Measurements from ENCODE around the gene CALHM6.

Gene CALHM6

DNA sequence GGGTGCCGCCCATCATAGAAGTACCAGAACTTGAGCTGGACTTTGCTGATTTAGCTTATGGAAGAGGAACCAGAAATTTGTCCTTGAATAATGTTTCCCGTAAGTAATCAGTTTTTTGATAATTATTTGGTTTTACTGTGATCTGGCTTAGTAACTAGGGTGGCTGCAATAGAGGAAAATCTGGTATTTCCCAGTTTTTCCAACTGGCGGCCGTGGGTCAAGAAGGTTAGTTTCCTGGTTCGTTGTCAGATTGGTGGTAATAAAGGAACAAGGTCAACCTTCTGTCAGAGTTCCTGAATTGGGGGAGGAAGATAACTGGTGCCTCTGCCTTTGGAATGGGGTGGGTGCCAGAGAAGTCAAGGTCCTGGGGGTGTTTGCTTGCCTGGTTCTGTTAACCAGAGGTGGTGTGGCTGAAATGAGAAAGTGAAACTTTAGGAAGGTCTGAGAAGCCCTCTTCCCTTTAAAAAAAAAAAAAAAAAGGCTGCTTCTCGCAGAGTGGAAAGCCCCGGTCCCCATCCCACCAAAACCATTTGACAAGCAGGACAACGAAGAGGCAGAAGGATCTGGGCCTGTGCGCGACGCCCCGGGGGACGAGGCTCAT is at the start of gene CALHM6:
TSS of gene CALHM6 (plus strand) at position 45 of the 601 bp plus-strand sequence. CDS start at position 600, 555 bp downstream.
- FAIRE-seq = no peak

DNA sequence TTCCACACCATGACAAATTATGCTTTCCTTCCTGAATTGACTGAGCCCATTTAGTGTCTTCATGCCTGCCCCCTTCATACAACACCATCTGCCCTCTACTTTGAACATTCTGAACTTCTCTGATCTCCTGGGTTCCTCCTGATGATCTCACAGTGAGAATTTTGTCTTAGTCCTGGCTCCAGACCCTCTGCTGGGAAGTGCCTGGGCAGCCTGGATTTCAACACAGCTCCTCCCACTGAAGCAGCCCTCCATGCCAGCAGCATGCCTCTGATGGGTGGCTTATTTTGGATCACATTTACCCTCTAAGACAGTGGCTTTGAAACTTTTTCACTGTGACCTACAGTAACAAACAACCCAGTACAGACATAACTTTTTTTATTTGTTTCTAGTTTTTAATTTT is 48.9 kb upstream of the CALHM6 start:
- no peak for FAIRE-seq

DNA sequence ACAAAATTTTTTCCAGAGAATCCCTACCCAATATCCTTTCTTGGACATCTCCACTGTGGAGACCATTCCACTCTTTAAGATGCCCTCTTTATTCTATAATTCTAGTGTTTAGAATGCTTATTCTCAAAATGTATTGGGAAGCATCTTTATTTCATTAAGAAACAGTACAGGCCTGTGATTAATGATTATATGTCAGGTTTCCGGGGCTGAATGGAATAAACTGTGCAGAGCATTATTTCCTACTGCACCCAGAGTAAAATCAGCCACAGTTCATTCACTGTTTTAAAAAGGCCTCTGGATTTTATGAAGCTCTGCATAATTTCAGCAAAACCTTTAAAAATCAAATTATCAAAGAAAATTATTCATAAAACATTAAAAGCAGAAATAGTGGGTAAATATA is 47.8 kb upstream of the CALHM6 start:
- no peak for FAIRE-seq

DNA sequence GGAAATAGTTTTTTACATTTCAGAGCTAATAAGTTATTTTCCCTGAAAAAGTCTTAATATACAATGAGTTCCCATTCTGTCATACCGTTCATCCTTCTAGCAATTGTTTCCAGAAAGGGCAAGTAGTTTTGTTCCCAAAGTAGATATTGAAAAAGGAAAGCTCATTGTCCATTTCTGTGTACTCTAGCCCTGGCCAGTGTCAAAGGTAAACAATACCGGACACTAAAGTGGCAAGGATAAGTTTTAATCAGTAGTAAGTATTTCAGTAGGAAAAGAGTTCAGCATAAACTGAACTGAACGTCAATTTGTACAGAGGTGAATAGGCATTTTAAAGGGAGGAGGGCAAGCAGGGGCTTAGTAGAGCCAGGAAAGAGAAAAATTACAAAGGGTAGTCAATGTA is 43.5 kb upstream of the CALHM6 start:
- FAIRE-seq = no peak

DNA sequence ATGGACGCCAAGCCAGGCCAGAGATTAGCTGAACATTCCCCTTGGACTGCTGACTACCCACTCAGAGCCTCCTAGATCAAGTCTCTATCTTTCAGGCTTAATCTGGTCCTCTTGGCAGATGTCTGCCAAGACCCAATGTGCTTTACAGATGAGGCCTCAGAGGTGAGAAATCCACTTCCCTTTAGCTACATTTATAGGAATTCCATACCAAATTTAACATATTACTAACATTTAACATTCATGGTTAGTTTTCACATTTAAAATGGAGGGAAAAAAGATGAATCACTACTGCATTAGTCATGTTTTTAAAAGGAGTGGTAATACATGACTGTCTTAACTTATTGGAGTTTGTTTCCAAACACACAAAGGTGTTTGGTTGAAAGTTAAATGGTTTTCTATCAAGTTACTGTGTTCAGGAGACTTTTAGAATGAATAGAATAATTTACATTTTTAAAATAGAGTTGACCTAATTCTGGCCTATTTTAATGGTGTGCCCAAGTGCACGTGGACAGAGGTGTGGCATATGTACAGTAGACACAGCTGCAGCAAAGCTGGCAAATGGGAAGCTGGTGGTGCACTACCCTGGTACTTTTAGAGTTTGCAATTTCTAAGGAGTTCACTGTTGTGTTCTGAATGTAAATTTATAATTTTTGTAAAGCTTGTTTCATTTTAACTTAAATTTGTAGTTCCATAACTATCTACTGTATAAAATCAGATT is 41.9 kb upstream of the CALHM6 start:
- FAIRE-seq = no peak

DNA sequence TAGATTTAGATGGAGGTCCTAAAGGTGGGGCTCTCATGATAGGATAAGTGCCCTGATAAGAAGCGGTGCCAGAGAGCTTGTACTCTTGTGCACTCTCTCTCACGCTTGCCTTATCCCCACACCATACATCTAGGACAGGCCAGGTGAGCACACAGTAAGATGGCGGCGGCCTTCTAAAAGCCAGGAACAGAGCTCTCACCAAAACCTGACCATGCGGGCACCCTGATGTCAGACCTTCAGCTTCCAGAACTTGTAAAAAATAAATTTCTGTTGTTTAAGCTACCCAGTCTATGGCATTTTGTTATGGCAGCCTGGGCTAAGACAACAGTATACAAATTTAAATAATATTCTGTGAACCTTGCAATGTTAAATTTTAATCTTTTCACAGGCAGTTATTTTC is 40.8 kb upstream of the CALHM6 start:
- no peak for FAIRE-seq

DNA sequence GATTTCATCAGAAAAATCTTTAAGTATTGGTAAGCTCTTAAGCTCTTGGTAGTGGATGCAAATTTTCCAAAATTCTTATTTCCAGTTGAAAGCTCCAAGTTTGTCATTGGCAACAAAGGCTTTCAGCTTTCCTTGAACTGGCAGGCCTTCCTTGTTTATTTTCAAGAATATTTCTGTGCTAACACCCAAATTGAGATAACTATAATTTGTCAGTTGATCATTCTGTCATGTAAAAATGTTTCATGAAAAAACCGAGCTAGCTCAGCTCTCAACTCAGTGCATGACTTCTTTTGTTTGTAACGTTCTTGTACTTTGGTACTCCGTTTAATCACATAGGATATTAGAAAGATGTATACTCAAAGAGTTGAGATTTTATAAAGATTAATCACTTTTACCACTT is 38.9 kb upstream of the CALHM6 start:
- no peak for FAIRE-seq

DNA sequence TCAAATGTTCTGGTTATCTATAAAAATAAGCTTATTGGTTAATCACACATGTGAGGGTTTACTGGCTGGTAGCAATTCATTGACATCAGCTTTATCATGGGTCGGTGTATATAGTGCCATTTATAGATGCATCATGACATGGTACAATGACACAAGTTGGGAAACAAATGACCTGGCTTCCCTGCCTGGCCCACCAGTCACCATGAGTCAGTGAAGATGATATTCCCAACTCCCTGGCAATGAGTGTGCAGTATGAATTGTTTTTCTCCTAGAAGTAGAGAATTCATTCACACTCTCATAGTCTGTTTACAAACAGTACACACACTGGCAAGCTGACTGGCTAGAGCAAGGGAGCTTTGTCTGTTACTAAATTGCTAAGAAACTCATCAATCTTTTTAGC is 37.2 kb upstream of the CALHM6 start:
- FAIRE-seq = no peak

DNA sequence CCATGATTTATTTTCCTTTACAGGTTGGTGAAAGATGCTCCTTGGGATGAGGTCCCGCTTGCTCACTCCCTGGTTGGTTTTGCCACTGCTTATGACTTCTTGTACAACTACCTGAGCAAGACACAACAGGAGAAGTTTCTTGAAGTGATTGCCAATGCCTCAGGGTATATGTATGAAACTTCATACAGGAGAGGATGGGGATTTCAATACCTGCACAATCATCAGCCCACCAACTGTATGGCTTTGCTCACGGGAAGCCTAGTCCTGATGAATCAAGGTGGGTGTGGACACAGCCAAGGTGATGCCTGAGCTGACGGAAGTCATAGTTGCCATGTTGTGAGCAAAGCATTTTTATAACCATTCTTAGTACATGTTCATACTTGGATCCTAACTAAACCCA is 34.6 kb upstream of the CALHM6 start:
- FAIRE-seq = no peak

DNA sequence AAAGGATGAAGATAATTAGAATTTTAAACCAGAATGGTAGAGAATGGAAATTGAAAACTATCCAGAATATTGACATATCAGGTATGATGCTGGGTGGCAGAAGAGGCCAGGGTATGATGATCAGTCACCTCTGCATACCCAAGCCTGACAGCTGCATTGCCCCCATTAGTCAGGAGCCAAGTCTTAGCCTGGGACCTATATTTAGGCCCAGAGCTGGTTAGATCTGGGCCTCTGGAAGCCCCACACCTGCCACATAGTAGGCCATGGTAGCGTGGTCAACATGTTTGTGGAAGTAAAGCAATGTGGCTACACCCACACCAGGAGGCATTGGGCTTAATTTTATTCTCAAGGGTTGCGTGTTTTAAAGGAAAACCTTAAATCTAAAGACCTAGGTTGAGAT is 32.1 kb upstream of the CALHM6 start:
- FAIRE-seq = no peak

DNA sequence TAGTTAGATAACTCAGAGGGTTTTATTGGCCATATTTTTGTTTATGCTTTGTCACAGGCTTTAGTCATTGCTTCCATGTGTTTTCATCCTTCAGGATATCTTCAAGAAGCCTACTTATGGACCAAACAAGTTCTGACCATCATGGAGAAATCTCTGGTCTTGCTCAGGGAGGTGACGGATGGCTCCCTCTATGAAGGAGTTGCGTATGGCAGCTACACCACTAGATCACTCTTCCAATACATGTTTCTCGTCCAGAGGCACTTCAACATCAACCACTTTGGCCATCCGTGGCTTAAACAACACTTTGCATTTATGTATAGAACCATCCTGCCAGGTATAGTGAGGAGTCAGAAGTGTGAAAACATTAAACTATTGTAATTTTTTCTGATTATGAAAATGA is 30.3 kb upstream of the CALHM6 start:
- no peak for FAIRE-seq

DNA sequence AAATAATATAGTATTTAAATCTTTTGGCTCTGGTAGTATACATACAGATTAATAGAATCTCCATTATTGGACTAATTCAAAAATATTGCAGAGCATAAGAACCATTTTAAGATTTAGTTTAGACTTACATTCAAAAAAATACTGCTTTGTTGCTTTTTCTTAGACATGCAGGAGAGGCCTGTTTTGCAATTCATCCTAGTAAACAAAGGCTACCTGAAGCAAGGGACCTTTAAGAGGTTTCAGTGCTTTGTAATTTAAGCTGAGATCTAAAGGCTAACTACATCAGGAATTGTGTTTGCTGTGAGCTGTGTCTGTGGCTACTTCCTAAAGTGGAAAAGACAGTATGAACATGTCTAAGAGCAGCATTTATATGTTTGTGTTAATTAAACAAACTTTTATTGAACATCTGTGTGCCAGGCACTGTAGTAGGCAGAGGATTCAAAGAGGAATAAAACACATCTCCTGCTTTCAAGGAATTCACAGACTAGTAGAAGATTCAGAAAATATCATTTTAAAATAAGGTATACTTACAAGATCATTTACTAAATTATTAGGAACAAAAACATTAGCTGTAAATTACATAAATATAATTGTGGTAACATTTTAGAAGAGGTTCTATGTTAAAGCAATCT is 29.1 kb upstream of the CALHM6 start:
- no peak for FAIRE-seq

DNA sequence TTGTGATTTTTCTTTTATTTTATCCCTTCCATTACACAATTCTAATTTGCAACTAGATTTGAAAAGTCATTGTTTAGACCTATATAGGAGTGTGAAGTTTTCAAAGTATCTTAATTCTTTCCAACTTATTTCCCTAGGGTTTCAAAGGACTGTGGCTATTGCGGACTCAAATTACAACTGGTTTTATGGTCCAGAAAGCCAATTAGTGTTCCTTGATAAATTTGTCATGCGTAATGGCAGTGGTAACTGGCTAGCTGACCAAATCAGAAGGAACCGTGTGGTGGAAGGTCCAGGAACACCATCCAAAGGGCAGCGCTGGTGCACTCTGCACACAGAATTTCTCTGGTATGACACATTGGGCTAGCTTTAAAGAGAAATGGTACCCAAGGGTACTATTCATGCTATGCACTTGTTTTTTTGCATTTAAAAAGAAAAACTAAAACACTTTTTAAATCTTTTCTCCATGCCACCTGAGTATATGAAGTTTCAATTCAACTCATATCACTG is 27.9 kb upstream of the CALHM6 start:
- no peak for FAIRE-seq

DNA sequence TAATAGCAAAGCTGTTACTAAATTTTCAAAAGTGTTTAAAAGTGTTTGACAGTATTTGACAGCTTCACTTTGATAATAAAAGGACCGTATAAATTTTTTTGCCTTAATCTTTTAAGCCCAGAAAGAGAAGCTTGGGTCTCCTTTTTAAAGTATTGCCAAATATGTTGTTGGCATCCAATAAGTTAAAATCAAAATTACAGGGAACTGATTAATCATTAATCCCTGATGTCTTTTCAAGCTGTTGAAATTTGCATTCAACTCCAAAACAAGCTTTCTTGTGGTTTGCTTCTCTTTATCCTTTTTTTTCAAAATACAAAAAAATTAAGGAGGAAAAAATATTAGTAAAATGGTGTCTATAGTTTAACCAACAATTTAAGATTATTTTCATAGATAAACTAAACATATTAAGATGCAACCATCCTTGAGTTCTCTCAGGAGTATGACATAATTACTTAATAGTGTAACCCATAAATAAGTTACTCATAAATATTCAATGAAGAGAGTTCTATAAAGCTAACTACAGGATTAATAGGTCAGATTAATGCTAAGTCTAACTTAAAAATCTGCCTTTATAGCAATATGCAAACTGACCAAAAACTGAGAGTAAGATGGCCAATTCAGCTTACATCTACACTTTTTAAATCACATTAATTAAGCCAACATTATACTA is 27.0 kb upstream of the CALHM6 start:
- FAIRE-seq = no peak

DNA sequence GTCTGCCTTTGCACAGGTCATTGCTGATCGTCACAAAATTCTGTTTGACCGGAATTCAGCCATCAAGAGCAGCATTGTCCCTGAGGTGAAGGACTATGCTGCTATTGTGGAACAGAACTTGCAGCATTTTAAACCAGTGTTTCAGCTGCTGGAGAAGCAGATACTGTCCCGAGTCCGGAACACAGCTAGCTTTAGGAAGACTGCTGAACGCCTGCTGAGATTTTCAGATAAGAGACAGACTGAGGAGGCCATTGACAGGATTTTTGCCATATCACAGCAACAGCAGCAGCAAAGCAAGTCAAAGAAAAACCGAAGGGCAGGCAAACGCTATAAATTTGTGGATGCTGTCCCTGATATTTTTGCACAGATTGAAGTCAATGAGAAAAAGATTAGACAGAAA is 24.6 kb upstream of the CALHM6 start:
- no peak for FAIRE-seq

DNA sequence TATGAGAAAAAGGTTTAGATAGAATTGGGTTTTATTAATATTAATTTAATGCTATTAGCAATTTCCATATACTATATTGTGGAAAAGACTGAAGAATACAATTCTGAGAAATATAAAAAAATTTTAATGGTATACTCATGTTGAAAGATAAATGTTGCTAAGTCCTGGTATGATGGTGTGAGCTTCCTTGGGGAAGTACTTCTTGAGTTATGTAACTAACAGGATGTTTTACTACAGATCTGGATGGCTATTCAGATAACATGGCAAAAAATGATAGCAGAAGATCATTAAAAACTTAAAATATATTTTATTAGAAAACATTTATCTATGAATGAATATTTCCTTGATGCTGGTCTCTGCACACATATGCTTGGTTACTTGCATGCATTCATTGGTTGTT is 23.5 kb upstream of the CALHM6 start:
- no peak for FAIRE-seq

DNA sequence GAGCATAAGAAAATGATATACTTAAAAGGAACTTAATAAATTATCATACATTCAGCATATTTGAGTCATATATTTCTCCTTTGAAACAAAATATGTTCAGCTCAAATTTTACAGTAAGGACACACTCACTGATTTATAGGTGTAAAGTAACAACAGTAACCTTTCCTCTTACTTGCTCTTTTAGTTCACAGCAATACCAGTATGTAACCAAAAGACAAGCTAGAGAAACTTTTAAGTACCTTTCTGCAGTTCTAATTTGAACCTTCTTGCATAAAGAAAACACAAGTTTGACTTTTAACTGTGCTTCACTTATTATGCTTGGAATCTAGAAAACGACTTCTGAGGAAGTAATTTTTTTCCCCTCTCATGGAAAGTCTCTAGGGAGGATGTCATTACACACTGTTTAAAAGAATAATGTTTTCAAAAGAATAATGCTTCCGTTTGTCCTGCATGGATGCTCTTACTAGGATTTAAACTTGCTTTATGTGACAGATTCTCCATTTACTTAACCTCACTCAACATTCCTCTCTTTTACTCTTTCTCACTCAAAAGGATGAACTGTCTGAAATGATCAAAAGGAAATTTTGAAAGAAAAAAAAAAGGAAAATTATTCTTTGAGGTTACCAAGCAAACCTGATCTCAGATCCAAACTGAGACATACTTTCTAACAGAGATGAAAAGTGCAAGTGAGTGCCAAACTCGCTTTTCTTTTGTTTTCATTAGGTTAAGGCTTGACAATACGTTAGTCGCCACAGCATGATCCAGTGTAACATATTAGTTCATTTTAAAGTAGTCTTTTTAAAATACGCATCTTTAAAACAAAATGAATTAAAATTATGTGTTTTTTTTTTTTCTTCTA is 22.4 kb upstream of the CALHM6 start:
- FAIRE-seq = no peak

DNA sequence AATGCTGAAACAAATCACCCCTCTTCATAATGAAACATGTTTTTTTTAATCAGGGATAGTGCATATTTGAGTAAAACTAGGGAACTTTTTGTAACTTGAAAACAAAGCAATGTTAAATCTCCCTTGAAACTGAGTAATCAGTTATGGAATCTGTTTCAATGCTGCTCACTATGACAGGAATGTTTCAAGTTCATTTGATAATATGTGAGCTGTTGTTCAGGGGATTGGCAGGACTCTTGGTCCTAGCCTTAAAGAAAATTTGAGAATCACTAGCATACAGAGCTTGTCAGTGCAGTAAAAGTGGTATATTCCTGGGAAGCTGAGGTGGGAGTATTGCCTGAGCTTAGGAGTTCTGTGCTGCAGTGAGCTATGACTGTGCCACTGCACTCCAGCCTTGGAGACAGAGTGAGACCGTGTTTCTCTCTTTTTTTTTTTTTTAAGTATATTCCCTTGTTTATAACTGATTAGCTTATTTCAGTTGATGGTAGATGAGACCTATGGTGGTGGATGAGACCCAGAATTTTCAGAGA is 21.6 kb upstream of the CALHM6 start:
- no peak for FAIRE-seq

DNA sequence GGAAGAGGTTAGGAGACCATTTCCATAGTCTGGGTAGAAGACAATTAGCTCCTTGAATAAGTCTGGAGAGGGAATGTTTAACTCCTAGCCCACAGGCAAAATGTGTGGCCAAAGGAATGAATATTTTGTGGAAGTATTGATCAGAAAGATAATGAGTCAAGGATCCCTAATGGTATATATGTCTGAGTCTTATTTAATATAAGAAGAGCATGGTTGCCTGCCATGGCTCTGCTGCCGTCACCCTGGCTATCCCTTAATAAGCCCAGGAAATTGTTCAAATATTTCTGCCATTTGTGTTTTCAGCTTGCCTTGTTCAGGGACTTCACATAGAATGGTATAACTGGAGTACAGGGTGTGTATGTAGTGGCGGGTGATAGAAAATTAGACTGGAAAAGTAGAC is 18.1 kb upstream of the CALHM6 start:
- no peak for FAIRE-seq

DNA sequence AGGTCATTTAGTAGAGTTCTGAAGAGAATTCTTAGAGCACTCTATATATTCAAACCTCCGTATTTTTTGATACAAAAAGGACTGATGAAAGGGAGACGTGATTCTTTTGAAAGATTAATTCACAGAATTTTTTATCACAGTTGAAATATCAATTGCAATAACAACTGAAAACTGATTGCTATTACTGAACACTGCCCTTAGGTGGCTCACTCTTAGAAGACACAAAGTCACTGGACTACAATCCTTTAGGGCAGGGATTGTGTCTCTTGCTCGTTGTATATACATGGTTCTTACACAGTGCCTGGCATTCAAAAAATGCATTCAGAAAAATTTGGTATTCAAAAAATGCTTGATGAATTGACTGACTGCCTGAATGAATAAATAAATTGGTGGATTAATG is 17.1 kb upstream of the CALHM6 start:
- FAIRE-seq = no peak

DNA sequence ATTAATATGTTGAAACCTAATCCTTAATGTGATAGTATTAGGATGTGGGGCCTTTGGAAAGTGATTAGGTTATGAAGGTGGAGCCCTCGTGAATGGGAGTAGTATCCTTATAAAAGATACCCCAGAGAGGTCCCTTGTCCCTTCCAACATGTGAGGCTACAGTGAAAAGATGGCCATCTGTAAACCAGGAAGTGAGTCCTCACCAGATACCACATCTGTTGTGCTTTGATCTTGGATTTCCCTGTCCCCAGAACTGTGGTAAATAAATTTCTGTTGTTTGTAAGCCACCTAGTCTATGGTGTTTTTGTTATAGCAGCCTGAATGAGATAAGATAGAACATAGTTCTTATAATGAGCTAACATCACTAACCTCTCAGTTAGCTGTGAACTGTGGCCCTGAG is 16.6 kb upstream of the CALHM6 start:
- no peak for FAIRE-seq

DNA sequence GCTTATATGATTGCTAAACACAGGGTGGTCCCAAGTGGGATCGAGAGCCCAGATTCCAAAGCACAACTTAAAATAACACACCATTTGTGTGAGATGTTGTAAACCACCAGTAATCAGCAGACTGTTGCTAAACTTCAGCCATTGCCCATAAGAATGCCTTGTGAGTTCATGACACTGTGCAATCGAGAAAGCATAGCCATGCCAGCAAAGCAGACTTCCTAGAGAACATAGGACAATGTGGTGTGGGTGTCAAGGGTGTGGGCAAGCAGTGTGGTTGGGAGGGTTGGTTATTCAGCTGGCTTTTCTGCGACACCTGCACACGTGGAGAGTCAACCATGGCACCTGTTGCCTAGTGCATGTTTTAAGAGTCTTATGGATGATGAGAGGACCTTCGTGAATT is 16.1 kb upstream of the CALHM6 start:
- no peak for FAIRE-seq

DNA sequence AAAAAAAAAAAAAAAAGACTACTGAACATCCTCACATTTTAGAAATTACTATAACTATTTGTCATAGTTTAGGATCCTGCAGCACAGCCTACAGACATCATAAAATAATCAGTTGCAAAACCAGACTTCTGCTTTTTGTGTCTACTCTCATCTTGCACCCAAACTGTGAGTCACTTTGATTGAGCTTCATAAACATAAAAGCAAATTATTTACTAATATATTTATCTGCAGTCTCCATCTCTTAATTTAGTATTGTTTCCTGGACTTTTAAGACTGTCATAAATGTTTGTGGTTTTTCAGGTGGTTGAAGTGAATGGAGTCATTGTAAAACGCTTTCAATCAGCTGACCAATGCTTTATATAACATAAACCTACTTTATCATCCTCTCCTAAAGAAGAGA is 14.8 kb upstream of the CALHM6 start:
- no peak for FAIRE-seq

Measured in islet of Langerhans (tissue), 1 donor.